IMR-90 (cell line): ENCODE data around the gene DHX15. TPM values are rescaled to one million over a fixed set of nuclear protein-coding genes. Genes with fewer than 3 reads are reported as not detected.

Source experiments
- ATAC-seq: fragments of 200-7000 bp; cut with Tn5 transposase; 2 replicates; pipeline ENCODE4 v1.9.1; 2020; ENCODE audit warnings: low read depth, mild to moderate bottlenecking, moderate library complexity
- BruUV-seq: library from RNA; stranded (reverse); fragments of 400-500 nt; replicated peaks from 2 replicates; lab custom pipeline; 2021; lab: Mats Ljungman, UMichigan
- CTCF ChIA-PET: fragments of 300-600 bp; formaldehyde crosslinking; extraction: SDS; loops from one replicate; lab custom pipeline; 2021; ENCODE audit warnings: antibody characterized with exemption; lab: Yijun Ruan, JAX
- POLR2A ChIA-PET: fragments of 300-600 bp; sonication (Branson Sonifier 250); formaldehyde crosslinking; loops from one replicate; lab custom pipeline; 2022; ENCODE audit warnings: antibody characterized with exemption; ENCODE audit not compliant: unreplicated experiment; lab: Charles Lee
- DNase-seq: peaks from one replicate; pipeline ENCODE4 v3.0.0; 2013
- H2AFZ ChIP-seq: replicated peaks from 2 replicates; pipeline ENCODE3; 2013; ENCODE audit warnings: low read length, mild to moderate bottlenecking; ENCODE audit not compliant: poor library complexity
- H2AK5ac ChIP-seq: 2 replicates; pipeline ENCODE4 v1.6.1; 2013; ENCODE audit warnings: low read depth, low read length, inconsistent platforms
- H2AK9ac ChIP-seq: replicated peaks from 2 replicates; pipeline ENCODE3; 2013; ENCODE audit warnings: mild to moderate bottlenecking, low read depth, low read length, moderate library complexity; ENCODE audit not compliant: poor library complexity
- H2BK120ac ChIP-seq: 2 replicates; pipeline ENCODE4 v1.6.1; 2013; ENCODE audit warnings: low read depth, low read length, inconsistent platforms
- H2BK15ac ChIP-seq: 3 replicates; pipeline ENCODE4 v1.6.1; 2013; ENCODE audit warnings: low read depth, low read length, inconsistent platforms
- H2BK20ac ChIP-seq: 2 replicates; pipeline ENCODE4 v1.6.1; 2013; ENCODE audit warnings: low read depth, mild to moderate bottlenecking, inconsistent platforms, low read length, moderate library complexity
- H2BK5ac ChIP-seq: 2 replicates; pipeline ENCODE4 v1.6.1; 2013; ENCODE audit warnings: mild to moderate bottlenecking, low read depth, low read length, inconsistent platforms; ENCODE audit not compliant: poor library complexity, severe bottlenecking
- H3K14ac ChIP-seq: replicated peaks from 2 replicates; pipeline ENCODE4 v1.6.1; 2013; ENCODE audit warnings: low read depth, low read length, inconsistent platforms
- H3K18ac ChIP-seq: 2 replicates; pipeline ENCODE4 v1.6.1; 2013; ENCODE audit warnings: low read depth, low read length, control low read depth
- H3K23ac ChIP-seq: 2 replicates; pipeline ENCODE4 v1.6.1; 2013; ENCODE audit warnings: low read depth, low read length, inconsistent platforms
- H3K27ac ChIP-seq: 2 replicates; pipeline ENCODE4 v1.5.1; 2013; ENCODE audit warnings: mild to moderate bottlenecking, control low read depth, low read length; ENCODE audit not compliant: insufficient read depth
- H3K27me3 ChIP-seq: 2 replicates; pipeline ENCODE4 v1.6.1; 2013; ENCODE audit warnings: low read length; ENCODE audit not compliant: control insufficient read depth, insufficient read depth
- H3K36me3 ChIP-seq: 2 replicates; pipeline ENCODE4 v1.6.1; 2013; ENCODE audit warnings: low read length, mixed read lengths; ENCODE audit not compliant: control insufficient read depth, insufficient read depth
- H3K4ac ChIP-seq: 2 replicates; pipeline ENCODE4 v1.6.1; 2013; ENCODE audit warnings: low read depth, low read length, inconsistent platforms
- H3K4me1 ChIP-seq: 2 replicates; pipeline ENCODE4 v1.6.1; 2013; ENCODE audit warnings: low read length, mixed read lengths; ENCODE audit not compliant: control insufficient read depth, insufficient read depth
- H3K4me2 ChIP-seq: 2 replicates; pipeline ENCODE4 v1.6.1; 2013; ENCODE audit warnings: low read depth, mild to moderate bottlenecking, control low read depth, low read length, moderate library complexity
- H3K4me3 ChIP-seq: 2 replicates; pipeline ENCODE4 v1.5.1; 2013; ENCODE audit warnings: low read depth, mild to moderate bottlenecking, control low read depth, low read length, moderate library complexity; ENCODE audit not compliant: insufficient read depth
- H3K56ac ChIP-seq: 2 replicates; pipeline ENCODE4 v1.6.1; 2013; ENCODE audit warnings: low read length, inconsistent platforms; ENCODE audit not compliant: insufficient read depth; ENCODE audit errors: extremely low read depth
- H3K79me1 ChIP-seq, 2 experiments: 2 replicates each; pipeline ENCODE4 v1.6.1; 2013; ENCODE audit warnings: low read length in 2 of 2, inconsistent platforms in 1 of 2, low read depth in 1 of 2
- H3K9ac ChIP-seq: 2 replicates; pipeline ENCODE4 v1.6.1; 2013; ENCODE audit warnings: low read depth, low read length, control low read depth
- H3K9me1 ChIP-seq: 2 replicates; pipeline ENCODE4 v1.6.1; 2013; ENCODE audit warnings: low read length, inconsistent platforms; ENCODE audit not compliant: insufficient read depth
- H3K9me3 ChIP-seq: 2 replicates; pipeline ENCODE4 v1.6.1; 2013; ENCODE audit warnings: low read length; ENCODE audit not compliant: control insufficient read depth, insufficient read depth
- H4K20me1 ChIP-seq: 2 replicates; pipeline ENCODE4 v1.6.1; 2013; ENCODE audit warnings: low read length, inconsistent platforms; ENCODE audit not compliant: insufficient read depth
- H4K5ac ChIP-seq: 2 replicates; pipeline ENCODE4 v1.6.1; 2013; ENCODE audit warnings: mild to moderate bottlenecking, low read depth, low read length, control low read depth
- H4K8ac ChIP-seq, 2 experiments: 2 replicates each; pipeline ENCODE4 v1.6.1; 2013; ENCODE audit warnings: low read depth in 2 of 2, low read length in 2 of 2, control low read depth in 1 of 2, inconsistent platforms in 1 of 2
- H4K91ac ChIP-seq: 2 replicates; pipeline ENCODE4 v1.6.1; 2013; ENCODE audit warnings: low read depth, low read length, inconsistent platforms; ENCODE audit not compliant: insufficient read depth
- BHLHE40 ChIP-seq: fragments of 150-350 bp; IDR thresholded peaks from 2 replicates; pipeline ENCODE4 v1.6.1; 2016; ENCODE audit warnings: mild to moderate bottlenecking, low read depth, low read length
- CEBPB ChIP-seq: IDR thresholded peaks from 2 replicates; pipeline ENCODE4 v1.6.1; 2012; ENCODE audit warnings: low read depth, low read length, improper control_type of control experiment
- CHD1 ChIP-seq: IDR thresholded peaks from 2 replicates; pipeline ENCODE4 v1.6.1; 2012; ENCODE audit warnings: low read depth, low read length, improper control_type of control experiment
- FOS ChIP-seq: fragments of 150-350 bp; IDR thresholded peaks from 2 replicates; pipeline ENCODE4 v1.6.1; 2016; ENCODE audit warnings: low read depth, low read length
- MAFK ChIP-seq: IDR thresholded peaks from 2 replicates; pipeline ENCODE4 v1.6.1; 2012; ENCODE audit warnings: low read depth, low read length, improper control_type of control experiment
- MAZ ChIP-seq: IDR thresholded peaks from 2 replicates; pipeline ENCODE4 v1.6.1; 2012; ENCODE audit warnings: low read depth, mild to moderate bottlenecking, low read length, improper control_type of control experiment, moderate library complexity, borderline replicate concordance
- MXI1 ChIP-seq: IDR thresholded peaks from 2 replicates; pipeline ENCODE4 v1.6.1; 2012; ENCODE audit warnings: low read depth, mild to moderate bottlenecking, low read length, moderate library complexity, borderline replicate concordance
- NFE2L2 ChIP-seq: fragments of 150-350 bp; IDR thresholded peaks from 2 replicates; pipeline ENCODE4 v1.6.1; 2016; ENCODE audit warnings: low read depth, mild to moderate bottlenecking, low read length
- POLR2A ChIP-seq: IDR thresholded peaks from 2 replicates; pipeline ENCODE4 v1.6.1; 2012; ENCODE audit warnings: mild to moderate bottlenecking, low read depth, low read length
- RAD21 ChIP-seq: IDR thresholded peaks from 2 replicates; pipeline ENCODE4 v1.6.1; 2012; ENCODE audit warnings: low read length, improper control_type of control experiment
- RCOR1 ChIP-seq: IDR thresholded peaks from 2 replicates; pipeline ENCODE4 v1.6.1; 2012; ENCODE audit warnings: mild to moderate bottlenecking, low read length, improper control_type of control experiment; ENCODE audit not compliant: insufficient replicate concordance
- RFX5 ChIP-seq: IDR thresholded peaks from 2 replicates; pipeline ENCODE4 v1.8.0; 2012; ENCODE audit warnings: low read depth, mild to moderate bottlenecking, low read length, moderate library complexity
- SMC3 ChIP-seq: fragments of 150-350 bp; IDR thresholded peaks from 2 replicates; pipeline ENCODE4 v1.6.1; 2016; ENCODE audit warnings: low read depth, mild to moderate bottlenecking, antibody characterized with exemption, low read length, moderate library complexity
- WGBS, 2 experiments: methylation state at CpG; one replicate each; pipeline versions ENCODE4 v1.1.5 to v1.1.7; 2013; ENCODE audit warnings: missing lambda C conversion rate in 2 of 2; ENCODE audit not compliant: insufficient read length in 1 of 2; ENCODE audit errors: extremely low coverage in 2 of 2; 5-methylcytosine and 5-hydroxymethylcytosine counted together
- dilution Hi-C: fragments of 300-500 bp; cut with HindIII; formaldehyde crosslinking; loops from one replicate; pipeline ENCODE4 v1.14.3; 2018; ENCODE audit warnings: low sequenced_read_pairs; ENCODE audit not compliant: unreplicated experiment
- in situ Hi-C: fragments of 300-500 bp; cut with MboI; formaldehyde crosslinking; loops from 3 replicates; pipeline ENCODE4 v1.14.3; 2019; ENCODE audit warnings: low sequenced_read_pairs, inconsistent platforms, mixed read lengths
- intact Hi-C: fragments of 100-400 bp; cut with micrococcal nuclease; formaldehyde crosslinking; loops from 2 replicates; pipeline ENCODE4 v1.10.0; 2022
- polyA plus RNA-seq, 3 experiments: library from polyadenylated mRNA; depleted of rRNA; stranded (reverse); fragments of >200 nt; gene quantifications; 2 replicates each; pipeline ENCODE4 v1.2.3, GENCODE V29; 2012; ENCODE audit warnings: low replicate concordance in 1 of 3
- total RNA-seq: library from RNA; depleted of rRNA; stranded (reverse); fragments of >200 nt; gene quantifications from 2 replicates; pipeline ENCODE4 v1.2.3, GENCODE V29; 2012
- TF ChIP-seq, protein P1 (sequence below): conservative IDR thresholded peaks from 2 replicates; pipeline ENCODE4 v1.5.1; 2012; ENCODE audit warnings: mild to moderate bottlenecking, low read depth, low read length, improper control_type of control experiment
- TF ChIP-seq, protein P2 (sequence below): fragments of 150-350 bp; IDR thresholded peaks from 2 replicates; pipeline ENCODE4 v1.6.1; 2016; ENCODE audit warnings: low read depth, mild to moderate bottlenecking, low read length, moderate library complexity, borderline replicate concordance
- TF ChIP-seq, protein P3 (sequence below): fragments of 150-350 bp; IDR thresholded peaks from 2 replicates; pipeline ENCODE4 v1.6.1; 2017; ENCODE audit warnings: mild to moderate bottlenecking, antibody characterized with exemption, low read length, low read depth

DHX15 gene
- total and polyA plus RNA-seq, 2 of the 4 experiments (the other 2 are of a cell fraction): 97.9 to 172 TPM

DNA sequence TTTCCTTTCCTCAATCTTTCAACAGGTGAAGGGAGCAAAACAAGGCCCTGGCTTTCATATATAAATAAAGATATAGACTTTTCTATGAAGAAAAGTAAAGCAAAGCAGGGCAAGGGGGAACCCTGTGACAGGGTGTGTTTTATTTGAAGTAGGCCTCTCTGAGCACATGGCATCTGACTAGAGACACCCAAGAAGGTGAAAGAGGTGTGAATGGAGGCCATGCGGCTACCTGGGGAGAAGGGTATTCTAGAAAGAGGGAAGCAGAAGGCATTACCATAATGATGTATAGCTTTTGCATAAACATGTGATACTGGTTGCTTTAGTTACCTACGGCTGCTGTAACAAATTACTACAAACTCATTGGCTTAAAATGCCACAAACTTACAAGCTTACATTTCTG, 75.8 kb downstream of the DHX15 start:
- ATAC-seq: no peak
- no CpG with 5 or more reads among the region's 2 CpGs for WGBS, 2 experiments
- POLR2A ChIA-PET: no interaction called here

More for the DNA sequence above, 75.8 kb downstream of the DHX15 start:
- Histone ChIP-seq H2BK5ac (no peak overlapping the region), H3K4me3 (no peak overlapping the region), H3K4ac (no peak overlapping the region), H2BK20ac (no peak overlapping the region), H2BK120ac (no peak overlapping the region), H3K9ac (no peak overlapping the region), H3K4me1 (peaks cover 2% of the 10 kb centered on the region), H3K56ac (no peak overlapping the region), H4K8ac (no peak overlapping the region), H3K79me1 (no peaks in the 10 kb centered on the region), H3K9me1 (peaks cover 6% of the 10 kb centered on the region; the same call in 1 of the 2 replicates), H3K14ac (no peak overlapping the region), H3K36me3 (no peaks in the 10 kb centered on the region), H3K18ac (no peak overlapping the region), H3K27me3 (no peaks in the 10 kb centered on the region), H4K20me1 (peaks cover 6% of the 10 kb centered on the region; the same call in 1 of the 2 replicates), H2BK15ac (no peak overlapping the region), H3K9me3 (no peaks in the 10 kb centered on the region), H3K4me2 (no peak overlapping the region), H2AK9ac (no peak overlapping the region), H3K23ac (no peak overlapping the region), H4K91ac (no peak overlapping the region), H2AFZ (no peak overlapping the region), H2AK5ac (no peak overlapping the region), H3K27ac (no peak overlapping the region), H4K5ac (no peak overlapping the region)
- intact Hi-C loops: no loop called here
- dilution Hi-C loops: no loop called here
- DNase-seq: no peak
- no TSS peak for BruUV-seq
- CTCF ChIA-PET: no interaction called here
- in situ Hi-C loops: no loop called here
- TF ChIP-seq MAFK (no peak), RFX5 (no peak), POLR2A (no peak), RCOR1 (no peak), MAZ (no peak), RAD21 (no peak), CHD1 (no peak), FOS (no peak), MXI1 (no peak), BHLHE40 (no peak), SMC3 (no peak), NFE2L2 (no peak), CEBPB (no peak)
- TF ChIP-seq, protein P1, sequence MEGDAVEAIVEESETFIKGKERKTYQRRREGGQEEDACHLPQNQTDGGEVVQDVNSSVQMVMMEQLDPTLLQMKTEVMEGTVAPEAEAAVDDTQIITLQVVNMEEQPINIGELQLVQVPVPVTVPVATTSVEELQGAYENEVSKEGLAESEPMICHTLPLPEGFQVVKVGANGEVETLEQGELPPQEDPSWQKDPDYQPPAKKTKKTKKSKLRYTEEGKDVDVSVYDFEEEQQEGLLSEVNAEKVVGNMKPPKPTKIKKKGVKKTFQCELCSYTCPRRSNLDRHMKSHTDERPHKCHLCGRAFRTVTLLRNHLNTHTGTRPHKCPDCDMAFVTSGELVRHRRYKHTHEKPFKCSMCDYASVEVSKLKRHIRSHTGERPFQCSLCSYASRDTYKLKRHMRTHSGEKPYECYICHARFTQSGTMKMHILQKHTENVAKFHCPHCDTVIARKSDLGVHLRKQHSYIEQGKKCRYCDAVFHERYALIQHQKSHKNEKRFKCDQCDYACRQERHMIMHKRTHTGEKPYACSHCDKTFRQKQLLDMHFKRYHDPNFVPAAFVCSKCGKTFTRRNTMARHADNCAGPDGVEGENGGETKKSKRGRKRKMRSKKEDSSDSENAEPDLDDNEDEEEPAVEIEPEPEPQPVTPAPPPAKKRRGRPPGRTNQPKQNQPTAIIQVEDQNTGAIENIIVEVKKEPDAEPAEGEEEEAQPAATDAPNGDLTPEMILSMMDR: no peak
- TF ChIP-seq, protein P2, sequence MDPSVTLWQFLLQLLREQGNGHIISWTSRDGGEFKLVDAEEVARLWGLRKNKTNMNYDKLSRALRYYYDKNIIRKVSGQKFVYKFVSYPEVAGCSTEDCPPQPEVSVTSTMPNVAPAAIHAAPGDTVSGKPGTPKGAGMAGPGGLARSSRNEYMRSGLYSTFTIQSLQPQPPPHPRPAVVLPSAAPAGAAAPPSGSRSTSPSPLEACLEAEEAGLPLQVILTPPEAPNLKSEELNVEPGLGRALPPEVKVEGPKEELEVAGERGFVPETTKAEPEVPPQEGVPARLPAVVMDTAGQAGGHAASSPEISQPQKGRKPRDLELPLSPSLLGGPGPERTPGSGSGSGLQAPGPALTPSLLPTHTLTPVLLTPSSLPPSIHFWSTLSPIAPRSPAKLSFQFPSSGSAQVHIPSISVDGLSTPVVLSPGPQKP: no peak
- TF ChIP-seq, protein P3, sequence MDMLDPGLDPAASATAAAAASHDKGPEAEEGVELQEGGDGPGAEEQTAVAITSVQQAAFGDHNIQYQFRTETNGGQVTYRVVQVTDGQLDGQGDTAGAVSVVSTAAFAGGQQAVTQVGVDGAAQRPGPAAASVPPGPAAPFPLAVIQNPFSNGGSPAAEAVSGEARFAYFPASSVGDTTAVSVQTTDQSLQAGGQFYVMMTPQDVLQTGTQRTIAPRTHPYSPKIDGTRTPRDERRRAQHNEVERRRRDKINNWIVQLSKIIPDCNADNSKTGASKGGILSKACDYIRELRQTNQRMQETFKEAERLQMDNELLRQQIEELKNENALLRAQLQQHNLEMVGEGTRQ: no peak
